CD4-positive, alpha-beta T cell treated with Interleukin-1 beta for 1 hour (primary cell): Measurements from ENCODE around the gene TBX6.
A peak's percentile ranks its signal among the peaks of the same experiment; 100 is the strongest.
"Not testable (repeated sequence)": the region's sequence is repeated elsewhere in the genome, so short reads cannot be mapped to it uniquely, and the experiment has no call there.

Source experiments
- DNase-seq, 2 donors: peaks; one replicate each; pipeline ENCODE4 v3.0.0-alpha.2; 2020 to 2022

The TBX6 gene

GRCh38 chr16:30065102-30065942 lies 26.4 kb downstream of the TBX6 start, which contains the start of gene ALDOA:
ALDOA (plus strand) TSS chr16:30065760; CDS start chr16:30066898, 1,138 bp downstream.
- DNase-seq = peak; percentile 94 to 96

GRCh38 chr16:30064729-30065101 lies 27.0 kb downstream of the TBX6 start:
- no peak for DNase-seq

DNA sequence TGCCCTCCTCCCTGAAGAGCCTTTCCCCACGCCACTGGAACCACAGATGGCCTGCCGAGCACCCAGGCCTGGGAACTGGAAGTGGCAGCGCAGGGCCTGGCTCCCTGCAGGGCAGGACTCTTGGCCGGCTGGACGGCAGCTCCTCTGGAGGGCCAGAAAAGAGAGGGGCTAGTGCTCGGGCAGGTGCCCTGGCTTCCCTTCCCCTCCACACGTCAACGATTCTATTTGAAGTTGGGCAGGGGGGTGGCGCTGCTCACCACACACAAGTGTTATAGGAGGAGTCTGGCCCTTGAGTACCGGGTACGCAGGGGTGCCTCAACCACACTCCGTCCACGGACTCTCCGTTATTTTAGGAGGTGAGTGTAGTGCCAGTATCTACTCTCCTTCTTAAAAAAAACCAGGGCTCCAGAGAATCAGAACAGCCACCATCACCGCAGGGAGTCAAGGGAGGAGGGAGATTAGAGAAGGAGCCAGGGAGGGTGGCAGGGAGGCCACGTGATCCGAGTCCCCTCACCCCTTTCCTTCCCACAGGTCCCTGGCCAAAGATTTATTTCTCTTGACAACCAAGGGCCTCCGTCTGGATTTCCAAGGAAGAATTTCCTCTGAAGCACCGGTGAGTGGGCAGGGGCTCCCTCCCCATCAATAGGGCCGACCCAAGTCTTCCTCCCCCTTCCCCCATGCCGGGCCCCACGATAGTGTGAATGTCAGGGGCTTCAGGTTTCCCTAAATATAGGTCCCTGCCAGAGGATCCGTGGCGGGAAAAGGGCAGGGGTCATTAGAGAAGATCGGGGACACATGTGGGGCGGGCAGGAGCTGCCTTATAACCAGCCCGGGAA lies 27.6 kb downstream of the TBX6 start:
- DNase-seq = peak; percentile 78

- DNase-seq = no peak
Measured at GRCh38 chr16:30063278-30063892, 28.3 kb downstream of the TBX6 start.

- DNase-seq = no peak
Measured at GRCh38 chr16:30060836-30061554, 30.7 kb downstream of the TBX6 start.

- no peak for DNase-seq
Measured at GRCh38 chr16:30060346-30060745, 31.4 kb downstream of the TBX6 start.

DNA sequence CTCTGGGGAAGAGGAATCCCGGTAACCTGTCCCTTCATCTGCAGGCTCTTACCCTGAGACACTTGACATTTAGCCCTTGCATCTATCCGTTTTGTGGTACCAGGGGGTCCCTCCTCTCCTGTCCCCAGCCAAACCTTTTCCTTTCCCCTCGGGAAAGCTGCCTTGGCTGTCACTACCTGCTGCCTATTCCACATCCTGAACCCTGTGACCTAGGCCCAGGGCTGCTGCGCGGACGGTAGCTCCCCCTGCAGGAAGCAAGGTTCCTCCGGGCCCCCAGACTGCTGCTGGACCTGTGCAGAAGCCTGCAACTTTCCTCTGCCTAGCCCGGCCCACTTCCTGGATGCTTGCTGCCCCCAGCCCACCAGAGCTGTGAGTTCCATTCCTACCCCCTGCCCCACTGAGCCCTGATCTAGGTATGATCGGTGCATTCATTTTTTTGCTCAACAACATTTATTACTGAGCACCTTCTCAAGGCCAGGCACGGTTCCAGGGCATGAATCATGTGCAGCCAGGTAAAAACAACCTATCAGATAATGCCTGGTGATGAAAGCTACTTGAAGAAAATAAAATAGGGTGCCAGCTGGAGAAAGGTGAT lies 36.7 kb downstream of the TBX6 start:
- peak; percentile 44 to 53 for DNase-seq

GRCh38 chr16:30054451-30054850 lies 37.3 kb downstream of the TBX6 start:
- no peak for DNase-seq

GRCh38 chr16:30053376-30054015 lies 38.2 kb downstream of the TBX6 start:
- no peak for DNase-seq

- DNase-seq = peak; percentile 88 to 89
Measured at GRCh38 chr16:30052671-30053372, 38.9 kb downstream of the TBX6 start.

- DNase-seq = no peak
Measured at GRCh38 chr16:30051518-30051917, 40.2 kb downstream of the TBX6 start.

DNA sequence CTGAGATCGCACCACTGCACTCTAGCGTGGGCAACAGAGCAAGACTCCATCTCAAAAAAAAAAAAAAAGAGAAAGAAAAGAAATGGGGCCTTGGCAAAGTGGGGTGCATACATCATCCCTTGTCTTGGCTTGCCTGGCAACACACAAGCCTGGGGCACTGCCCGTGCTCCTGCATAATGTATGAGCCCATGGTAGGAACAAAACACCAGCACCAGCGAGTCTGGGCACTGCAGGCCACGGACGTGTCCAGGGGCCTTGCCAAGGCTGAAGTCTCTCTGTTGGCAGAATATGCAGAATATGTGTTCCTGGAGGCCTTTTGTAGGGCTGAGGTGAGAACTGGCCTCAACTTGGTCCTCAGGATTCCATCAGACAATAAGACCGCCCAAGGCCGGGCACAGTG lies 41.9 kb downstream of the TBX6 start:
- no peak for DNase-seq

DNA sequence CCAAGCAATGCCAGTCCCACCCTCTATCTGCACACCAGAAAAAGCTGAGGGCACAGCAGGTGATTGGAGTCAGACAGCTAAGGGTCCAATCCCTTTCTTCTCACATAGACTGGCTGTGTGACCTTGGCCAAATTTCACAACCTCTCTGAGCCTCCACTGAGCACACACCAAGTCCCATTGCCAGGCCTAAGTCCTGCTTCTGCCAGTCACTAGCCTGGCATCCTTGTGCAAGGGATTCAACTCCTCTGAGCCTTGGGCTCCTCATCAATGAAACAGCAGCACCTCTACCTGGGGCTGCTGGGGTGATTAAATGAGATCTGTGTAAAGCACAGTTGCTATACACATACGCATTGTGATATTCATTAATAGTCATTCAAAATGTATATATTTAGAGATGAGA lies 45.1 kb downstream of the TBX6 start:
- no peak for DNase-seq

GRCh38 chr16:30046178-30046577 lies 45.5 kb downstream of the TBX6 start:
- no peak for DNase-seq

DNA sequence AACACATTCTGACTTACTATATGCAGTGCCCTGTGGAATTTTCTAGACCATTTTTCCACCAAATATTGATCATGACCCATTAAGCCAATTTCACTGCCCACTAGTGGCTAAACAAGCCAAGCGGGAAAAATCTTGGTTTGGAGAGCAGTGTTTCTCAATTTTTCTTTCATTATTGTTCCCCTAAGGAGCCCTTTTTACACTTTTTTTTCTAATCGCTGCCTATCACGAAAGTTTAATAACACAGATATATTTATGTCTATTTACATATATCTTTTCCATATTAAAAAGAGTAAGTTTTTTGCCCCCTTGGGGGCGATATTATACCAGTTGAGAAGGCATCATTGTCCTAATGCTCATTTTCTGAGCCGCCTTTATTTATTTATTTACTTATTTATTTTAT lies 49.9 kb downstream of the TBX6 start:
- DNase-seq = peak in 1 of 2 donors; percentile 50

- DNase-seq = not testable (repeated sequence)
Measured at GRCh38 chr16:30040690-30041089, 51.0 kb downstream of the TBX6 start.

GRCh38 chr16:30040221-30040620 lies 51.5 kb downstream of the TBX6 start:
- DNase-seq = no peak
